Right lobe of liver (tissue), 4 donors: Measurements from ENCODE around the gene ZNF521.

Experiments
- POLR2A ChIP-seq: fragments of 450-650 bp; IDR thresholded peaks from one replicate; pipeline ENCODE4 v1.6.1; 2017; ENCODE audit warnings: antibody characterized with exemption, mild to moderate bottlenecking
- TF ChIP-seq, protein P1 (sequence below), 4 donors: fragments of 200-600 bp in 3 of 4; fragments of 450-650 bp in 1 of 4; IDR thresholded peaks; one replicate each; pipeline versions ENCODE4 v1.5.1 to v1.8.0; 2016 to 2022; ENCODE audit warnings: antibody characterized with exemption in 4 of 4, mild to moderate bottlenecking in 2 of 4
- donor health status: DM: no; HTN: no; CAD: no.
- donor health status: DM: no; HTN: no; CAD: no.
- donor health status: DM: no; HTN: yes; CAD: no.

DNA sequence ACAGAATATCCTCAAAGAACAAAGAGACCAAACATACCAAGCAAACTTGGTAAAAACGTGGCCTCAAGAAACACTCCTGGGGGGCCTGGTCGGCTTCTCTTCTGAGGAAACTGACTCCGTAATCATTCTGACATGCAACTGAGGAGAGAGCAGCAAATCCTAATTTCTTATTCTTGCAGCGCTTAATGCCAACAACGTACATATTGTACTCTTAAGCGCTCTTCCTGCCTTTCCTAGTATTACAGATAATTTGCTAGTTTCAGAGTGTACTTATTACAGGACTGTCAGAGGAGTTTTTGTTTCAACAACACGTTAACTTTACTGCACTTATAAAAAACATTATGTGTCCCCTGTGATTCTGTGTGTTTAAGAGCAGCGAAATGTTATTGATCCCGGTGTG is 64.9 kb downstream of the ZNF521 start:
- no peak for TF ChIP-seq POLR2A
- TF ChIP-seq, protein P1, sequence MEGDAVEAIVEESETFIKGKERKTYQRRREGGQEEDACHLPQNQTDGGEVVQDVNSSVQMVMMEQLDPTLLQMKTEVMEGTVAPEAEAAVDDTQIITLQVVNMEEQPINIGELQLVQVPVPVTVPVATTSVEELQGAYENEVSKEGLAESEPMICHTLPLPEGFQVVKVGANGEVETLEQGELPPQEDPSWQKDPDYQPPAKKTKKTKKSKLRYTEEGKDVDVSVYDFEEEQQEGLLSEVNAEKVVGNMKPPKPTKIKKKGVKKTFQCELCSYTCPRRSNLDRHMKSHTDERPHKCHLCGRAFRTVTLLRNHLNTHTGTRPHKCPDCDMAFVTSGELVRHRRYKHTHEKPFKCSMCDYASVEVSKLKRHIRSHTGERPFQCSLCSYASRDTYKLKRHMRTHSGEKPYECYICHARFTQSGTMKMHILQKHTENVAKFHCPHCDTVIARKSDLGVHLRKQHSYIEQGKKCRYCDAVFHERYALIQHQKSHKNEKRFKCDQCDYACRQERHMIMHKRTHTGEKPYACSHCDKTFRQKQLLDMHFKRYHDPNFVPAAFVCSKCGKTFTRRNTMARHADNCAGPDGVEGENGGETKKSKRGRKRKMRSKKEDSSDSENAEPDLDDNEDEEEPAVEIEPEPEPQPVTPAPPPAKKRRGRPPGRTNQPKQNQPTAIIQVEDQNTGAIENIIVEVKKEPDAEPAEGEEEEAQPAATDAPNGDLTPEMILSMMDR (IDR thresholded peaks at IDR 0.05), result no peak
